Measurements from ENCODE around the gene ZNF394.

The ZNF394 gene

DNA sequence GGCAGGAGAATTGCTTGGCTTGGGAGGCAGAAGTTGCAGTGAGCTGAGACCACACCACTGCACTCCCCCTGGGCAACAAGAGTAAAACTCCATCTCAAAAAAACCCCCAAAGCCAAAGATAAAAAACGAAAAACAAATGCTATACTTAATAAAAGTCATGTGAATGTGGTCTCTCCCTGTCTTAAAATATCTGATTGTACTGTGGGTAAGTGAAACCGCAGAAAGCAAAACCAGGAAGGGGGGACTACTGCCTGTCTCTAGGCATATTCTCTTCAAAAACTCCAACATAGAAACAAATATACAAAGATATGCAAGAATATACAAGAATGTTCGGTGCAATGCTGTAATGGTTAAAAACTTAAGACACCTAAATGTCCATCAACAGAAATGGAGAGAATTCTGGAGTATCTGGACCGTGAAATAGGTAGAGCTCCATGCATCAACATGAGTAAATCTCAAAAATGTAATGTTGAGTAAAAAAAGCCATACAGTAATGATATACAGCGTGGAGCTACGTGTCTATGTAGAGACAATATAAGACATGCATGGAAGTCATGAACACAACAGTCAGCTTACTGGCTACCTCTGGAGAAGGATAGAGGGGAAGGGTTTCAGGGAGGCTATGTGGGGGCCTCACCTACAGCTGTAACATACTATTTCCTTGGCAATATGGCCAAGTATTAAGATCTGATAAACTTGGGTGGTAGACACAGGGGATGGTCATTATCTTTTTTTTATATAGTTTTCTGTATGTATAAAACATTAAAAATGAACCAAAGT, 2.1 kb downstream of the ZNF394 start:
- no peak for DNase-seq
- H3K4me3 ChIP-seq (ENCODE audit: insufficient read depth, low read depth, low read length, poor library complexity, severe bottlenecking) = peak overlapping the region; percentile 93
- no peaks in the 10 kb centered on the region for H3K27me3 ChIP-seq (replicated peaks; ENCODE audit: control insufficient read depth, insufficient read depth, low read length, poor library complexity, severe bottlenecking)
- peaks cover 47% of the 10 kb centered on the region for H3K36me3 ChIP-seq (ENCODE audit: control insufficient read depth, insufficient read depth, low read length)
- H3K27ac ChIP-seq (ENCODE audit: insufficient read depth, low read length, poor library complexity, severe bottlenecking) = peak overlapping the region; percentile 95
- peaks cover 27% of the 10 kb centered on the region for H3K4me1 ChIP-seq (ENCODE audit: control insufficient read depth, insufficient read depth, low read length, poor library complexity, severe bottlenecking)
- H3K9me3 ChIP-seq (ENCODE audit: control insufficient read depth, low read length) = peaks cover 13% of the 10 kb centered on the region

DNA sequence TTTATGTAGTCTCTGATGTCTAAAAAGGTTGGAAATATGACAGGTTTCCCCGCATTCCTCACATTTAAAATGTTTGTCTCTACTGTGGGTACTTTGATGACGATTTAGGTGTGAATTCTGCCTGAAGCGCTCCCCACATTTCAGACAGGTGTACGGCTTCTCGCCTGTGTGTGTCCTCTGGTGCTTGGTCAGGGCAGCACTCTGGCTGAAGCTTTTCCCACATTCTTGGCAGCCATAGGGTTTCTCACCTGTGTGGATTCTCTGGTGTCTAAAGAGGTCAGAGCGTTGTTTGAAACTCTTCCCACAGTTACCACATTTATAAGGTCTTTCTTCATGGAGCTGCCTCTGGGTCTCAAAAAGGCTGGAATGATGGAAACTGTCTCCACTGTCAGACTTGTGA, 6.3 kb downstream of the ZNF394 start:
- Histone ChIP-seq H3K36me3 (ENCODE audit: control insufficient read depth, insufficient read depth, low read length) (peaks cover 51% of the 10 kb centered on the region), H3K9me3 (ENCODE audit: control insufficient read depth, low read length) (peaks cover 13% of the 10 kb centered on the region), H3K27ac (ENCODE audit: insufficient read depth, low read length, poor library complexity, severe bottlenecking) (no peak overlapping the region), H3K27me3 (replicated peaks; ENCODE audit: control insufficient read depth, insufficient read depth, low read length, poor library complexity, severe bottlenecking) (no peaks in the 10 kb centered on the region), H3K4me3 (ENCODE audit: insufficient read depth, low read depth, low read length, poor library complexity, severe bottlenecking) (no peak overlapping the region), H3K4me1 (ENCODE audit: control insufficient read depth, insufficient read depth, low read length, poor library complexity, severe bottlenecking) (peaks cover 17% of the 10 kb centered on the region)
- no peak for DNase-seq

DNA sequence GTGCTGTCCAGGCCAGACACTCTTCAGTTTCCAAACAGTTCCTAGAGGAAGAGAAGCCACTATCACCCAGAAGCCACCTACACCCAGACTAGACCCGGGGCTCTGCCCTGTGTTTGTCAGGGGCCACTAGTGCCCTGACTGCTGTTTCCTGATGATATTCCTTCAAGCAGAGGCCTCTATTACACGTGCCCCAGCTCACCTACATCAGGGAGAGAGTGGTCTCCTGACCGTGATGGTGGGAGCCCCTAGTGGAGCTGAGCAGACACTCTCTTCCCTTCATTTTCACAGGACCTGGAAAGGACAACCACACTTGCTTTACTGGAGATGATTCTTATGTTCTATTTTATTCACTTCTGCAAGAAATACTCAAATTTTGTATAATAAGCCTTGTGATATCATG, 9.2 kb downstream of the ZNF394 start:
- H3K36me3 ChIP-seq (ENCODE audit: control insufficient read depth, insufficient read depth, low read length) = peaks cover 33% of the 10 kb centered on the region
- DNase-seq = no peak
- H3K4me3 ChIP-seq (ENCODE audit: insufficient read depth, low read depth, low read length, poor library complexity, severe bottlenecking) = no peak overlapping the region

DNA sequence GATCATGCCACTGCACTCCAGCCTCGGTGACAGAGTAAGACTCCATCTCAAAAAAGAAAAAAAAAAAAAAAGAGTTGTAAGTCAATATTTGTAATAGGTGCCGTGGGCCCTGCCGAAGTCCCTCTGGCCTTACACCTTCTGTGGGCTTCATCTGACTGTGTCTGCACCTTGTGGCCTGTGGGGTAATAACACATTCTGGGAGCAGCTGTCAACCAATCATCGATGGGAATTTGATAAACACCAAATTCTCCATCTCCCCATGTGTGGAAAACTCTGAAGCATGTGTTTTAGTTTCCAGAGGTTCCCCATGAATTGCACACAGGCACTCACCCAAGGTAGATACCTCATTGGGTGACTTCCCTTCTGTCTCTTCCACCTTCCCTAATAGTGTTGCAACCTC, 10.8 kb downstream of the ZNF394 start:
- H3K36me3 ChIP-seq (ENCODE audit: control insufficient read depth, insufficient read depth, low read length) = peaks cover 16% of the 10 kb centered on the region
- no peaks in the 10 kb centered on the region for H3K4me1 ChIP-seq (ENCODE audit: control insufficient read depth, insufficient read depth, low read length, poor library complexity, severe bottlenecking)

More for the DNA sequence above, 9.2 kb downstream of the ZNF394 start:
- H3K27ac ChIP-seq (ENCODE audit: insufficient read depth, low read length, poor library complexity, severe bottlenecking) = no peak overlapping the region
- H3K27me3 ChIP-seq (replicated peaks; ENCODE audit: control insufficient read depth, insufficient read depth, low read length, poor library complexity, severe bottlenecking) = no peaks in the 10 kb centered on the region
- H3K4me1 ChIP-seq (ENCODE audit: control insufficient read depth, insufficient read depth, low read length, poor library complexity, severe bottlenecking) = no peaks in the 10 kb centered on the region
- H3K9me3 ChIP-seq (ENCODE audit: control insufficient read depth, low read length) = peaks cover 13% of the 10 kb centered on the region

DNA sequence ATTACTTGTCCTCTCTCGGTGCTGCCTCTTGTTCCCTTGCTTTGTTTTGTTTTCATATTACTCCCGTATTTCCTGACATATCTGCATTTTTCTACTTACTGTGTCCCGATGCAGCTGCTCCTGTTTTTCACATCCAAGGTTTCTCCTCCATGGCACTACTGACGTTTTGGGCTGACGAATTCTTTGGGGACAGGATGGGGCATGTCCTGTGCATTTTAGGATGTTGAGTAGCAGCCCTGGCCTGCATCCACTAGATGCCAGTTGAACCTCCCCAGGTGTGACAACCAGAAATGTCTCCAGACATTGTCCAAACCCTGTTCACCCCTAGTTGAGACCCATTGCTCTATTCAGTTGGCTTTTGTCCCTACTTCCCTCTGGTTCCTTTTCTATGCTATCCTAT, 15.0 kb downstream of the ZNF394 start:
- Histone ChIP-seq H3K9me3 (ENCODE audit: control insufficient read depth, low read length) (no peaks in the 10 kb centered on the region), H3K4me3 (ENCODE audit: insufficient read depth, low read depth, low read length, poor library complexity, severe bottlenecking) (no peak overlapping the region), H3K4me1 (ENCODE audit: control insufficient read depth, insufficient read depth, low read length, poor library complexity, severe bottlenecking) (no peaks in the 10 kb centered on the region), H3K36me3 (ENCODE audit: control insufficient read depth, insufficient read depth, low read length) (no peaks in the 10 kb centered on the region), H3K27ac (ENCODE audit: insufficient read depth, low read length, poor library complexity, severe bottlenecking) (no peak overlapping the region), H3K27me3 (replicated peaks; ENCODE audit: control insufficient read depth, insufficient read depth, low read length, poor library complexity, severe bottlenecking) (no peaks in the 10 kb centered on the region)
- DNase-seq = no peak

More for the DNA sequence above, 10.8 kb downstream of the ZNF394 start:
- H3K4me3 ChIP-seq (ENCODE audit: insufficient read depth, low read depth, low read length, poor library complexity, severe bottlenecking) = no peak overlapping the region
- no peak overlapping the region for H3K27ac ChIP-seq (ENCODE audit: insufficient read depth, low read length, poor library complexity, severe bottlenecking)
- no peaks in the 10 kb centered on the region for H3K27me3 ChIP-seq (replicated peaks; ENCODE audit: control insufficient read depth, insufficient read depth, low read length, poor library complexity, severe bottlenecking)
- no peak for DNase-seq
- H3K9me3 ChIP-seq (ENCODE audit: control insufficient read depth, low read length) = peaks cover 12% of the 10 kb centered on the region

DNA sequence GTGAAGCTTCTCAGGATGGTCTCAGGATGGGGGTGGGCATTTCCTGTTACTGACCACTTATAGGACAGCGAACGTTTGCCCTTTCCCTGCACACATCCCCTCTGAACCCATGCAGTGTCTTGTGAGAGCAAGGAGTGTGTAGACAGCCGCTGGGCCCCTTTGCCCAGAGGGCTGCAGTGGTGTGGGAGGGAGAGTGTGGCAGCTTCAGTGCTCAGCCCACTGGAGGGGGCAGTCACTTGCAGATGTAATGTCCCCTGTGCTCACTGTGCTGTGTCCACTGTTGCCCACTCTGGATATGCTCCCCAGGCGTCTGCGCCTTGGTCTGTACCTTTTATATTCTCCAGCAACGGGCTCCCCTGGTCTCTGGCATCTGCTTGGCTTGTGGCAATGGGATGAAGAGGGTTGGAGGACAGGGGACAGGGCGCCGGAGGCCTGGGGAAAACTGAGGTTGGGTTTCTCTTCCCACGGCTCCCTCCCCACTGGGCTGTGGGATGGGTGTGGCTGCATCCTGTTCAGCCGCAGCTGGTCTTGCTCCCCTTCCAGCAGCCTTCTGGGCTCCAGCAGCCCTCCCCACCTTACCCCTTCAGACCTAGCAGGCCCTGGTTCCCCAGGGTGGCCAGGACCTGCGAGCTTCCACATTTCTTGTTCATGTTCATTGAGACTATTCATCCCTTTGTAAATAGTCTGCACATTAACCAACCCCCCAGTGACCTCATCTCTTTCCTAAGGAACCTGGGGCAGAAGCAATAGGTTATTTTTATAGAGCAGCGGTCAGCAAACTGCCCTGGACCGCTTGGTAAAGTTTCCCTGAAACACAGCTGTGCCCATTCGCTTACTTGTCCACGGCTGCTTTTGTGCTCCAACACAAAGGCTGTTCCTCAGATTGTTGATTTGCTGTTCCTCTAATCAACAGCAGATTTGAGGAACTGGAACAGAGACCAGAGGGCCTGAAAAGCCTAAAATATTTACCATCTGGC, 21.3 kb downstream of the ZNF394 start:
- H3K36me3 ChIP-seq (ENCODE audit: control insufficient read depth, insufficient read depth, low read length) = no peaks in the 10 kb centered on the region

DNA sequence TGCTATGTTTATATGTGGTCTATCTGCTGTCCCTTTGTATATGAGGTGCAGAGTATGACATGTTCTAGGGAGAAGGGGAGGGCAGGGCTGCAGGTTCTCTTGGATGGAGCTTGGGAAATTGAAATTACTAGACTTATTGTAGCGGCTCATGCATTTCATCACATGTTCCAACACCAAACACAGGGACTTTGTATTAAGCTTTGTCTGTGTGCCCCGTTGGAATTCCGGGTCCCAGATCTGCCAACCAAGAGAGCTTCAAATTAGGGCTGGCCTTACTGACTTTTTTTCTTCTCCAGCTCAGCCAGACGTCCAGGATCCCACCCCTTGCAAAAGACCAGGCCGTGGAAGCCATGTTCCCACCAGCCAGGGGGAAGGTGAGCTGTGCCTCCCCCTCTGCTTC, 24.0 kb downstream of the ZNF394 start:
- Histone ChIP-seq H3K27me3 (replicated peaks; ENCODE audit: control insufficient read depth, insufficient read depth, low read length, poor library complexity, severe bottlenecking) (no peaks in the 10 kb centered on the region), H3K36me3 (ENCODE audit: control insufficient read depth, insufficient read depth, low read length) (no peaks in the 10 kb centered on the region), H3K9me3 (ENCODE audit: control insufficient read depth, low read length) (no peaks in the 10 kb centered on the region), H3K4me1 (ENCODE audit: control insufficient read depth, insufficient read depth, low read length, poor library complexity, severe bottlenecking) (peaks cover 14% of the 10 kb centered on the region), H3K27ac (ENCODE audit: insufficient read depth, low read length, poor library complexity, severe bottlenecking) (no peak overlapping the region), H3K4me3 (ENCODE audit: insufficient read depth, low read depth, low read length, poor library complexity, severe bottlenecking) (no peak overlapping the region)
- no peak for DNase-seq

More for the DNA sequence above, 21.3 kb downstream of the ZNF394 start:
- Histone ChIP-seq H3K4me3 (ENCODE audit: insufficient read depth, low read depth, low read length, poor library complexity, severe bottlenecking) (no peak overlapping the region), H3K27ac (ENCODE audit: insufficient read depth, low read length, poor library complexity, severe bottlenecking) (no peak overlapping the region), H3K4me1 (ENCODE audit: control insufficient read depth, insufficient read depth, low read length, poor library complexity, severe bottlenecking) (peaks cover 14% of the 10 kb centered on the region), H3K27me3 (replicated peaks; ENCODE audit: control insufficient read depth, insufficient read depth, low read length, poor library complexity, severe bottlenecking) (no peaks in the 10 kb centered on the region), H3K9me3 (ENCODE audit: control insufficient read depth, low read length) (no peaks in the 10 kb centered on the region)
- DNase-seq = no peak

DNA sequence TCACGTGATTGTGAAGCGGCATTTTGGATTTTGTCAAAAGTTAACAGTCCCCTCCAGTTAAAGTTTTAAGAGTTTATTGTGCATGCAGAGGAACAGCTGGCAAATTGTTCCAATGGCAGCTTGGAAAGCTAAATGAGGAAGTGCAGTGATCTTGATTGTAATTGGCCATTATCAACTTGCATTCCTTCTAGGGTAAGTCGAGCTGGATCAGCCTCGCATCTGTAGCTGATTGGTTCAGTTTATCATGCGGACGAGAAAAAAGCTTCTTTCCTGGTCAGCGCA, 26.8 kb downstream of the ZNF394 start:
- Histone ChIP-seq H3K27me3 (replicated peaks; ENCODE audit: control insufficient read depth, insufficient read depth, low read length, poor library complexity, severe bottlenecking) (no peaks in the 10 kb centered on the region), H3K4me3 (ENCODE audit: insufficient read depth, low read depth, low read length, poor library complexity, severe bottlenecking) (peak overlapping the region; percentile 84), H3K36me3 (ENCODE audit: control insufficient read depth, insufficient read depth, low read length) (no peaks in the 10 kb centered on the region), H3K9me3 (ENCODE audit: control insufficient read depth, low read length) (no peaks in the 10 kb centered on the region), H3K4me1 (ENCODE audit: control insufficient read depth, insufficient read depth, low read length, poor library complexity, severe bottlenecking) (peaks cover 3% of the 10 kb centered on the region), H3K27ac (ENCODE audit: insufficient read depth, low read length, poor library complexity, severe bottlenecking) (peak overlapping the region; percentile 73)
- no peak for DNase-seq

DNA sequence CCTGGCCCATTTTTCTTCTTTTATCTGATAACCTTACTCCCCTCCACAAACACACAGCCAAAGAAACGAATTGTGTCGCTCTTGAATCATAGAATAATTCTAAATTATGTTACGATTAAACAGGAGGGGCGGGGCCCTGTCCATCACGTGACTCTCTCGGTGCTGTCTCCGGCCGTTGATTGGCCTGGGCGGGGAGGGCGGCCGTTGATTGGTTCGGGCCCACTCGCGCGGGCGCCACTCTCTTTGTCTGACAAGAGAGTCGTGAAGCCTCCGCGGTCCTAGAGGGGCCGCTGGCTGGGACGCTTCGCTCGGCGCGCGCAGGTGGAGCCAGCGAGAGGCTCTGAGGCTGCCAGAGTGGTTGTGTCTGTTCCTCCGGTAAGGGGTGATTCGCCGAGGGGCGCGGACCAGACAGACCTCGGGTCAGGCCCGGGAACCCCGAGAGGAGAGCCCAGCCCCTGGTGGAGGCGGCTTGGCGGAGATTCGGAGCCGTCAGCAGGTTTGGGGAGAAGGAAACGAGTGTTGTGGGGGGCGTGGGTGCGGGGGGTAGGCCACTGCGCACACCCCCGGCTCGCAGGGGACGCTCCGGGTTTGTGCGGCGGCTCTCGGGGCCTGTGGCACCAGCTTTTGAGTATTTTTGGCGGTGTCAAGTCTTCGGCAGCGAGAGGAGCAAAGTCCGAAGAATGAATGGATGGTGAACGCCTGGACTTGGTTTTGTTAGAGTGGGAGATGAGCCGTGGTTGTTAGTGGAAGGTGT, 27.3 kb downstream of the ZNF394 start, which contains the start of gene ZNF789:
Gene ZNF789, plus strand, starts transcription at position 330 of the 754 bp plus-strand sequence. CDS start 3,567 bp downstream, outside the sequence.
- Histone ChIP-seq H3K4me1 (ENCODE audit: control insufficient read depth, insufficient read depth, low read length, poor library complexity, severe bottlenecking) (no peaks in the 10 kb centered on the region), H3K27me3 (replicated peaks; ENCODE audit: control insufficient read depth, insufficient read depth, low read length, poor library complexity, severe bottlenecking) (no peaks in the 10 kb centered on the region), H3K36me3 (ENCODE audit: control insufficient read depth, insufficient read depth, low read length) (no peaks in the 10 kb centered on the region), H3K27ac (ENCODE audit: insufficient read depth, low read length, poor library complexity, severe bottlenecking) (peak within 1 kb of the TSS; percentile 73), H3K4me3 (ENCODE audit: insufficient read depth, low read depth, low read length, poor library complexity, severe bottlenecking) (peak within 1 kb of the TSS; percentile 84), H3K9me3 (ENCODE audit: control insufficient read depth, low read length) (no peaks in the 10 kb centered on the region)
- DNase-seq = peak; percentile 92 to 98 (median 97)

All from effector memory CD4-positive, alpha-beta T cell (primary cell).